GM13976 (cell line): ENCODE measurements around the gene MYRIP.

Source experiments
- DNase-seq: peaks from one replicate; pipeline ENCODE4 v3.0.0; 2012; ENCODE audit warnings: low spot score
- in situ Hi-C: fragments of 300-500 bp; cut with MboI; formaldehyde crosslinking; loops from one replicate; pipeline ENCODE4 v1.12.0; 2022; ENCODE audit warnings: low sequenced_read_pairs, mixed read lengths, inconsistent platforms; ENCODE audit not compliant: unreplicated experiment
- TF ChIP-seq, protein P1 (sequence below): IDR thresholded peaks from 2 replicates; pipeline ENCODE4 v1.5.1; 2012; ENCODE audit warnings: borderline replicate concordance, mild to moderate bottlenecking; ENCODE audit not compliant: insufficient read depth; ENCODE audit errors: extremely low read depth, missing control alignments, control extremely low read depth

MYRIP gene

DNA sequence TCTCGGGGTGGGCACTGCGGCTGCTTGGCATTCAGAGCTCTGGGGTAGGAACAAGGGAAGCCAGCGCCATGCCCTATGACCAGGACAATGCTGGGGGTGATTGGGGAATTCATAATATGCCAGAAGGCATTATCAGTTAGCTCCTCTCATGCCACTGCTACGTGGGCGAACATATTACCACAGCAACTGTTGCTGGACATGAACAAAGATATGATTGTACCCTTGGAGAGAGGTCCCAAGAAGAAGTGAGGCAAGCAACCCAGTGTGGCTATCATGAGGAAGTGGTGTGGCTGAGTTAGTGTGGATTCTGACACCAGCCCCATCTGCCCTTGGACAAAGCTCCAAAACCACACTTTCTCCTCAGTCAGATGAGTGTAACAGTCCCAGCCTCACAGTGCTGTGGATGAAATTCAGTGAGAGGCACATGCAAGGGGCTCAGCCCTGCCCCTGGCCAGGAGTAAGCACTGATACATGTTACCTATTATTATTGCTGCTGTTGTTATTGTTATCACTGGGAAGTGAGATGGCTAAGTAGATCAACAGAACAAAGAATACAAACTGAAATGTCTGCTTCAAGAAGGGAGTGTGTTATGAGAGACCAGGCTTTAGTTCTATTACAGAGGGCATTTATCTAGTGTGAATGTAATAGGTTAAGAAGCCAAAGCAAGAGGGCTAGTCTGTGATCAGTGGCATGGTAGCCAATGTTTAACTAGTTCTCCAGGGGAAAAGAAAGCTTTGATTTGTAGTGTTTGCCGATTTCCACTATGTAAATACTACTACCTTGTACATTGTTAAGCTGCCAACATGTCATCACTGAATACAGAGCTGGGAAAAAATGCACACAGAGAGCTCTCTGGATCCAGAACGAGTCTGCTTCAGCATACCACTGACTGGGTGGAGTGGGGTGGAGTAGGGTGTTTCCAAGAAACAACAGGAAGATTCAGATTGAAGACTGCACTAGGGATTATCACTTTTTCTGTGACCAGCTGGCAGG is 277.8 kb downstream of the MYRIP start:
- in situ Hi-C loops: no loop called here
- no peak for DNase-seq
- TF ChIP-seq, protein P1, sequence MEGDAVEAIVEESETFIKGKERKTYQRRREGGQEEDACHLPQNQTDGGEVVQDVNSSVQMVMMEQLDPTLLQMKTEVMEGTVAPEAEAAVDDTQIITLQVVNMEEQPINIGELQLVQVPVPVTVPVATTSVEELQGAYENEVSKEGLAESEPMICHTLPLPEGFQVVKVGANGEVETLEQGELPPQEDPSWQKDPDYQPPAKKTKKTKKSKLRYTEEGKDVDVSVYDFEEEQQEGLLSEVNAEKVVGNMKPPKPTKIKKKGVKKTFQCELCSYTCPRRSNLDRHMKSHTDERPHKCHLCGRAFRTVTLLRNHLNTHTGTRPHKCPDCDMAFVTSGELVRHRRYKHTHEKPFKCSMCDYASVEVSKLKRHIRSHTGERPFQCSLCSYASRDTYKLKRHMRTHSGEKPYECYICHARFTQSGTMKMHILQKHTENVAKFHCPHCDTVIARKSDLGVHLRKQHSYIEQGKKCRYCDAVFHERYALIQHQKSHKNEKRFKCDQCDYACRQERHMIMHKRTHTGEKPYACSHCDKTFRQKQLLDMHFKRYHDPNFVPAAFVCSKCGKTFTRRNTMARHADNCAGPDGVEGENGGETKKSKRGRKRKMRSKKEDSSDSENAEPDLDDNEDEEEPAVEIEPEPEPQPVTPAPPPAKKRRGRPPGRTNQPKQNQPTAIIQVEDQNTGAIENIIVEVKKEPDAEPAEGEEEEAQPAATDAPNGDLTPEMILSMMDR: no peak

- TF ChIP-seq, protein P1: no peak
- in situ Hi-C loops: no loop called here
- no peak for DNase-seq
Measured at GRCh38 chr3:40088527-40089170, 279.2 kb downstream of the MYRIP start.

GRCh38 chr3:40096661-40097111 is 287.3 kb downstream of the MYRIP start:
- DNase-seq: no peak
- TF ChIP-seq, protein P1: no peak
- in situ Hi-C loops: no loop called here

DNA sequence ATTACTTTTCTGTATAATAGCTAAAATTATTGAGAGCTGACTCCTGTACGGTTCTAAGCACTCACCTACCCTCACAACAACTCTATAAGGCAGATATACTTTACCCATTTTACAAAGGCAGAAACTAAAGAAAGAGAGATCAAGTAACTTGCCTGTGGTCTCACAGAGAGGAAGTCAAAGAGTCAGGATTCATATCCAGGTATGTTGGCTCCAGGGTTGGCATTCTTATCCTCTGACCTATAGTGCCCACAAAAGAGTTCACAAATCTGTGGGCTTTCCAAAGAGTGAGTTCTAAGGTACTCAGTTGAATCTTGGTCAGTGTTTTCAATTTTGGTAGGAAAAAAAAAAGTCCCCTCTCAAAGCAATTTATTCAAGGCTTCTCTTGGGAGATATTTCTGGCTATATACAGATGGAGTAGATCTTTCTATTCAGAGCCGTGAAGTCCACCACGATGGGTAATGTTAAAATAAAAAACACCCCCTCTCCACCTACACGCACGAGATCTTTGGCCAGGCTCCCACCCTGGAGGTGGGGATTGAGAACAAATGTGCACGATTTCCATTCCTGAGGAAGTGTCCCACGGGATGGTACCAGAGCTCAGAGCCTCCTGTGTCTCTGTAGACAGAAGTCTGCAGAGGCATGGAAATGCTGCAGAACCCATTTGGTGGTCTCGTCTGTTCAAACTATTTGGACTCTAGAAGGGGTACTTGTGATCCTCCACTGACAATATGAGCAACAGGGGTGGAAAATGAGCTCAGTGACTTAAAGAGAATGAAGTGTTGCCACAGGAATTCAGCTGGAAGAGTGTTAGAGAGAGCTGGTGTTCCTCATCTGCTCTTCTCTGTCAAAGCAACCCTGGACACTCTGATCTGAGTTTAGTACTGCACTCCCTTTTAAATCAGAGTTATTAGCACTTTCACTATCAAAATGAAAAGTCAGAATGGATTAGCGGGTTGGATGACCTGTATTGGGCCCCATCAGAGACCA is 288.0 kb downstream of the MYRIP start:
- in situ Hi-C loops: no loop called here
- no peak for DNase-seq
- TF ChIP-seq, protein P1: no peak

DNA sequence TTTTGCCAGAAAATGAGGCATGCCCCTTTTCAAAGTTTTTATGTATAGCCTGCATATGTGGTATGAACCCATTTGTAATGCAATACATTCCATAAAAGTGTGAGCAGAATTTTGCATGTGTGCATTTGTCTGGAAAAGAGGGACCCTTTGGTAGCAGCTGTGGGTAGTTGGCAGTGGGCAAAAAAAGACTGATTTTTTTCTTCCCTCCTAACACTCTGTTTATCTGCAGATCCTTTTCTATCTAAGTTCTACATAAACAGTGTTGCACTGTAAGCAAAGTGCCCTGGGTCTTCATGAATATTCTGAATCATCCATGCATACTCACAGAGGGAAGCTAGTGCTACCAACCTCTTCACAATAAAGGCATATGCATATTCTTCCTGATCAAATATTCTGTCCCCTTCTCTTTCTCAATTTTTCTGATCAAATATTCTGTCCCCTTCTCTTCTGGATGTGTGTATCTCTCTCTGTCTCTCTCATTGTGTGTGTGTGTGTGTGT is 288.9 kb downstream of the MYRIP start:
- in situ Hi-C loops: no loop called here
- TF ChIP-seq, protein P1: no peak
- no peak for DNase-seq

DNA sequence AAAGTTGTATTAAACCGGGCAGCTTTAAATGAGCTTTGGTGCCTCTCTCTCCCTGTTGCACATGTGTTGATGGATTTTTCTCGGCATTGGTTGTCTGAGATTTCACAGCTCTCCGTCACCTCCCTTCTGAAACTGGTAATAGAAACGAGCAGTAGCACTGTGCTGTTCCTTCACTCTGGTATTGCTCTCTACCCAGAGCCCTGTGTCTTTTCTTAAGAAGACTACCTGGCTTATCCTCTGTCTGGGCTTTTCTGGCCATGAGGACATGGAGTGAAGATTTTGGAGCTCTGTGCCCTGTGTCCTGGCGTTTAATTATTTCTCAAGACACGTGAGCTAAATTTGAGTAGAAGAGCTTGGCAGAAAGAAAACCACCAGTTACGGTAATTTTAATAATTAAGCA is 290.5 kb downstream of the MYRIP start:
- TF ChIP-seq, protein P1: no peak
- no peak for DNase-seq
- in situ Hi-C loops: no loop called here
